ENCODE data around the gene INHBE.
"Not testable (repeated sequence)": the region's sequence is repeated elsewhere in the genome, so short reads cannot be mapped to it uniquely, and the experiment has no call there.

The INHBE gene

DNA sequence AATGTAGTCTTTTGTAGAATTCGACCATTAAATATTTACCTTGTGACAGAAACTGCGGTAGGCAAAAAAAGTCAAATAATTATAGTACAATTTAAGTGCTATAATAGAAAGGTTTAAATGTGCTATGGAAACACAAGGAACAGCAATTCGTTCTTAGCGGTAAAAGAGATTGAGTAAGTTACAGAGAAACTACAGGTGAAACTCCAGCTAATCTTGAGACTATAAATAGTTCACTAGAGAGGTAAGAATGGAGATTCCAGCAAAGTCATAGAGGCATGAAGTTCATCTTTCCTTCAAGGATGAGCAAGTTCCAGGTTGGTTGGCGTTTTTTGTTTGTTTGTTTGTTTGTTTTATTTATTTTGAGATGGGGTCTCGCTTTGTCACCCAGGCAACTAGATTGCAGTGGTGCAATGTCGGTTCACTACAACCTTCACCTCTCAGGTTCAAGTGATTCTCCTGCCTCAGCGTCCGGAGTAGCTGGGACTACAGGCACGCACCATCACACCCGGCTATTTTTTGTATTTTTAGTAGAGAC is 23.4 kb upstream of the INHBE start:
- Mint-ChIP-seq H3K4me1 (ENCODE audit: low read depth) (peaks cover 25% of the 10 kb centered on the region), H3K9me3 (no peaks in the 10 kb centered on the region), H3K27me3 (ENCODE audit: low read depth) (no peaks in the 10 kb centered on the region), H3K4me3 (peak overlapping the region; percentile 86), H3K27ac (peak overlapping the region; percentile 97), H3K36me3 (ENCODE audit: low read depth) (peaks cover 3% of the 10 kb centered on the region)

DNA sequence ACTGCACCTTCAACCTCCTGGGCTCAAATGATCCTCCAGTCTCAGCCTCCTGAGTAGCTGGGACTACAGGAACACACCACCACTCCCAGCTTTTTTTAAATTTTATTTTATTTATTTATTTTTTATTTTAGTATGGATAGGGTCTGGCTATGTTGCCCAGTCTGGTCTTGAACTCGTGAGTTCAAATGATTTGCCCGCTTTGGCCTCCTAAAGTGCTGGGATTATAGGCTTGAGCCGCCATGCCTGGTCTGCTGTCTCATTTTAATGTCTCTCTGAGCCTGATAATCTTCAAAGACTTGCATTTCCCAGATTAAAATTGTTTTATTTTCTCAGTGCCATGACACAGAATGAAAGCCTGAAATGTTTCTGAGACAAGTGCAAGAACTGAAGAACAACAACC is 21.7 kb upstream of the INHBE start:
- no peak overlapping the region for H3K4me3 Mint-ChIP-seq

DNA sequence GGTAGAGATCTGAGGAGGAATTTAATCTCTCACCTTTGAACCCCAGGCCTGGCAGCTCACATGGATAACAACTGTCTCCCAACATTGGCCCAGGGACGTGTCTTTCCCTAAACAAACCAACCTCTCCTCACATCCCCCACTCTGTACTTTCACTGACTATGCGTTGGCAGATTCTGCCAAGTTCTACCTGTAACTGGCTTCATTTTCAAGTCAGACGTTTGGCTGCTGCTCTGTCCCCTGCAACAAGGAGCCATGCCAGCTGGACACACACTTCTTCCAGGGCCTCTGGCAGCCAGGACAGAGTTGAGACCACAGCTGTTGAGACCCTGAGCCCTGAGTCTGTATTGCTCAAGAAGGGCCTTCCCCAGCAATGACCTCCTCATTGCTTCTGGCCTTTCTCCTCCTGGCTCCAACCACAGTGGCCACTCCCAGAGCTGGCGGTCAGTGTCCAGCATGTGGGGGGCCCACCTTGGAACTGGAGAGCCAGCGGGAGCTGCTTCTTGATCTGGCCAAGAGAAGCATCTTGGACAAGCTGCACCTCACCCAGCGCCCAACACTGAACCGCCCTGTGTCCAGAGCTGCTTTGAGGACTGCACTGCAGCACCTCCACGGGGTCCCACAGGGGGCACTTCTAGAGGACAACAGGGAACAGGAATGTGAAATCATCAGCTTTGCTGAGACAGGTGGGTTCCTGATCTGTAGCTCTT is 20.4 kb upstream of the INHBE start, which contains the start of gene INHBC:
Gene INHBC (plus strand): TSS at position 268 of the 707 bp plus-strand sequence. CDS start 103 bp downstream, at position 371.
- peaks cover 6% of the 10 kb centered on the region for H3K27me3 Mint-ChIP-seq (ENCODE audit: low read depth)
- peaks cover 2% of the 10 kb centered on the region for H3K36me3 Mint-ChIP-seq (ENCODE audit: low read depth)
- H3K4me1 Mint-ChIP-seq (ENCODE audit: low read depth) = peaks cover 16% of the 10 kb centered on the region
- H3K4me3 Mint-ChIP-seq = no peak within 1 kb of the TSS
- H3K27ac Mint-ChIP-seq = peak within 1 kb of the TSS; percentile 60
- H3K9me3 Mint-ChIP-seq = no peaks in the 10 kb centered on the region

More for the DNA sequence above, 21.7 kb upstream of the INHBE start:
- H3K4me1 Mint-ChIP-seq (ENCODE audit: low read depth) = peaks cover 22% of the 10 kb centered on the region
- H3K36me3 Mint-ChIP-seq (ENCODE audit: low read depth) = peaks cover 3% of the 10 kb centered on the region
- no peaks in the 10 kb centered on the region for H3K9me3 Mint-ChIP-seq
- no peak overlapping the region for H3K27ac Mint-ChIP-seq
- H3K27me3 Mint-ChIP-seq (ENCODE audit: low read depth) = peaks cover under 1% of the 10 kb centered on the region

DNA sequence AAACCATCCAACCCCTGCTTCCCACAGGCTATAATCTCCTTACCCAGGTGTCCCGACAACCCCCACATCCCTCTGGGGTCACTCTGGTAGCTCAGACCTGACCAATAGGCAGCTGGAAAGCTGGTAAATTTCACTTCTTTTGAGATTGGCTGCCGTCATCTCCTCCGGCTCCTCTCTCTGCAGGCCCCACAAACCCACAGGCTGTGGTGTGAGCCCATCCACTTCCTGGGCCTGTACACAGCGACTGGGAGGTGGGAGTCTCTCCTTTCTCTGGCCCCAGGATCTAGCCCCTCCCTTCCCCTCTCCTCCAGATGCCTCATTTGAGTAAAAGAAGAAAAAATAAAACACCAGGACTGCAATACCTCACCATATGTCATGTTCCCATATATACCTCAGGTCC is 19.8 kb upstream of the INHBE start:
- Mint-ChIP-seq H3K4me1 (ENCODE audit: low read depth) (peaks cover 14% of the 10 kb centered on the region), H3K9me3 (no peaks in the 10 kb centered on the region), H3K4me3 (no peak overlapping the region), H3K27me3 (ENCODE audit: low read depth) (peaks cover 6% of the 10 kb centered on the region), H3K27ac (peak overlapping the region; percentile 60), H3K36me3 (ENCODE audit: low read depth) (no peaks in the 10 kb centered on the region)

DNA sequence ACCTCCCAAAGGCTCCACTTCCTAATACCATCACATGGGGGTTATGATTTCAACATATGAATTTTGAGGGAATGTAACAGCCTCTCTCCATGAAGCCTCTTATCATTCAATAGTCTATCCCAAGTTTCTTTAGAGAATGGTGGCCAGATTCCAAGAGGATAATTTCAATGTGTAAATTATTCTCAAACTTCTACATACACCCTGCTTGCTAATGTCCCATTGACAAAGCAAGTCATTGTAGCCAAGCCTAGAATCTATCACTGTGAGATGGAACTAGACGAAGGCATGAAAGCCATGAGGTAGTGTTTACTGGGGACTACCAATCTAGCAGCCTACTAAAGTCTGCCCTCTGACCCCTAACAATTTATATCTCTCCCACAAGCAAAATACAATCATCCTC is 16.7 kb upstream of the INHBE start:
- no peak overlapping the region for H3K4me3 Mint-ChIP-seq
- peaks cover 17% of the 10 kb centered on the region for H3K27me3 Mint-ChIP-seq (ENCODE audit: low read depth)
- H3K4me1 Mint-ChIP-seq (ENCODE audit: low read depth) = peaks cover 4% of the 10 kb centered on the region
- H3K36me3 Mint-ChIP-seq (ENCODE audit: low read depth) = peaks cover 3% of the 10 kb centered on the region
- no peak overlapping the region for H3K27ac Mint-ChIP-seq
- peaks cover 10% of the 10 kb centered on the region for H3K9me3 Mint-ChIP-seq

DNA sequence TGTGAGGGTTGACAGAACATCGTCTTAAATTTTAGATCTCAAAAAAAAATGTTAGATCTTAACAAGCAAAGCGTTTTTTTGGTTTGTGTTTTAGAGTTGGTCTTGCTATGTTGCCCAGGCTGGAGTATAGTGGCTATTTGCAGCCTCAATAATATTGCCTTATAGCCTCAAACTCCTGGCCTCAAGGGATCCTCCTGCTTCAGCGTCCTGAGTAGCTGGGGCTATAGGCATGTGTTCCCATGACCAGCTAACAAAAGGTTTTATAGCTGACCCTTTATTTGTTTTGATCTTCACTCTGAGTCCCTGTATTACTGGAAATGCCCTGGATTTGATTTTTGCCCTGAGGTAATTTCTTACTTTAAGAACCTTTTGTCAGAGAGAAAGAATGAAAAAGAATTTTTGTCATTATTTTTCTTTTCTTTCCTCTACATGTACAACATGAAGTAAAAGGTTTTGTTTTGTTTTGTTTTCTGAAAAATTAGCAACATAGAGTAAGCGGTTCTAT is 15.3 kb upstream of the INHBE start:
- H3K27me3 Mint-ChIP-seq (ENCODE audit: low read depth) = peaks cover 17% of the 10 kb centered on the region
- H3K27ac Mint-ChIP-seq = no peak overlapping the region
- H3K36me3 Mint-ChIP-seq (ENCODE audit: low read depth) = peaks cover 3% of the 10 kb centered on the region
- peaks cover 10% of the 10 kb centered on the region for H3K9me3 Mint-ChIP-seq
- H3K4me1 Mint-ChIP-seq (ENCODE audit: low read depth) = peaks cover 4% of the 10 kb centered on the region
- H3K4me3 Mint-ChIP-seq = no peak overlapping the region

DNA sequence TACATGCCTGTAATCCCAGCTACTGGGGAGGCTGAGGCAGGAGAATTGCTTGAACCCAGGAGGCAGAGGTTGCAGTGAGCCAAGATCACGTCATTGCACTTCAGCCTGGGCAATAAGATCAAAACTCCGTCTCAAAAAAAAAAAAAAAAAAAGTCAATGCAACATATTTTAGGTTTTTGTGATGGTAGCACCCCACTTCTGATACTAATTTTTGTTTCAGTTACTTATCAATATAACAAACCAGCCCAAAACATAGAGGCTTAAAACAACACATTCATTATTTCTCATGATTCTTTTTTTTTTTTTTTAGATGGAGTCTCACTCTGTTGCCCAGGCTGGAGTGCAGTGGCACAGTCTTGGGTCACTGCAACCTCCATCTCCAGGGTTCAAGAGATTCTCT is 13.7 kb upstream of the INHBE start:
- H3K36me3 Mint-ChIP-seq (ENCODE audit: low read depth); H3K4me1 Mint-ChIP-seq (ENCODE audit: low read depth); H3K27ac Mint-ChIP-seq; H3K4me3 Mint-ChIP-seq: not testable (repeated sequence)
- Mint-ChIP-seq H3K9me3 (peaks cover 10% of the 10 kb centered on the region), H3K27me3 (ENCODE audit: low read depth) (peaks cover 17% of the 10 kb centered on the region)

DNA sequence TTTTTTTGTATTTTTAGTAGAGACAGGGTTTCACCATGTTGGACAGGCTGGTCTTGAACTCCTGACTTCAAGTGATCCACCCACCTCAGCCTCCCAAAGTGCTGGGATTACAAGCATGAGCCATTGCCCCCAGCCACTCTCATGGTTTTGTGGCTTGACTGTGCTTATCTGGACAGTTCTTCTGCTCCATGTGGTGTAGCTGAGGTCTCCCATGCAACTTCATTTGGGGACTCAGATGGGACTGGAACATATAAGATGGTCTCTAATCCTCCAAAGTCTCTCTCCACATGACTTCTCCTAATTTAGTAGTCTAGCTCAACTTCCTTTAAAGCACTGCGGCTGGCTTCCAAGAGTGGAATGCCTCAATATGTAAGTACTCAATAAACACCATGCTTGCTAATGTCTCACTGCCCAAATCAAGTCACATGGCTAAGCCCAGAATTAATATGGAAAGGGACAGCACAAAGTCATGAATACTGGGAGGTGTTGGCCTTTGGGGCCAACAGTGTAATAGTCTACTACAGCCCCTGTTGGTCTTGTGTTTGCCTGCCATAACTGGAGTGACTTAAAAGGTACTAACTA is 13.2 kb upstream of the INHBE start:
- Mint-ChIP-seq H3K9me3 (peaks cover 10% of the 10 kb centered on the region), H3K36me3 (ENCODE audit: low read depth) (peaks cover 3% of the 10 kb centered on the region), H3K27me3 (ENCODE audit: low read depth) (peaks cover 17% of the 10 kb centered on the region), H3K4me3 (no peak overlapping the region), H3K4me1 (ENCODE audit: low read depth) (no peaks in the 10 kb centered on the region), H3K27ac (no peak overlapping the region)

DNA sequence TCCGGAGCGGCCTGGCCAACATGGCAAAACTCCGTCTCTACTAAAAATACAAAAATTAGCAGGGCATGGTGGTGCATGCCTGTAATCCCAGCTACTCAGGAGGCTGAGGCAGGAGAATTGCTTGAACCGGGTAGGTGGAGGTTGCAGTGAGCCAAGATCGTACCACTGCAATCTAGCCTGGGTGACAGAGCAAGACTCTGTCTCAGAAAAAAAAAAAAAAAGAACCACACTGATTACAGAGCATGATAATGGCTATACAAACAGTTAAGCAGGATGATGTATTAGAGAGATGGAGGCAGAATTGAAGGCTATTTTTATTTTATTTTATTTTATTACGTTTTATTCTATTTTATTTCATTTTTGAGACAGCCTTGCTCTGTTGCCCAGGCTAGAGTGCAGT is 10.8 kb upstream of the INHBE start:
- not testable (repeated sequence) for H3K4me1 Mint-ChIP-seq (ENCODE audit: low read depth); H3K27ac Mint-ChIP-seq; H3K36me3 Mint-ChIP-seq (ENCODE audit: low read depth); H3K4me3 Mint-ChIP-seq
- Mint-ChIP-seq H3K9me3 (peaks cover 10% of the 10 kb centered on the region), H3K27me3 (ENCODE audit: low read depth) (peaks cover 11% of the 10 kb centered on the region)

DNA sequence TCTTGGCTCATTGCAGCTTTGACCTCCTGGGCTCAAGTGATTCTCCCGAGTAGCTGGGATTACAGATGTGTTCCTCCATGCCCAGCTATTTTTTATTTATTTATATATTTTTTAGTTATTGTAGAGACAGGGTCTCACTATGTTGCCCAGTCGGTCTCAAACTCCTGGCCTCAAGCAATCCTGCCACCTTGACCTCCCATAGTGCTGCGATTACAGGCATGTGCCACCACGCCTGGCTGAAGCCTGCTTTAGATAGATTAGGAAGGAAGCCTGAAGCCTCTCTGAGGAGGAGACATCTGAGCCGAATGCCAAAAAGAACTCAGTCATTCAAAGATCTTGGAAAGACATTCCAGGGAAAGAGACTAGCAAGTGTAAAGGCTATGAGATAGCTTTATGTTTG is 10.4 kb upstream of the INHBE start:
- Mint-ChIP-seq H3K4me1 (ENCODE audit: low read depth) (no peaks in the 10 kb centered on the region), H3K27me3 (ENCODE audit: low read depth) (peaks cover 11% of the 10 kb centered on the region), H3K36me3 (ENCODE audit: low read depth) (peaks cover 3% of the 10 kb centered on the region), H3K9me3 (peaks cover 10% of the 10 kb centered on the region), H3K4me3 (no peak overlapping the region), H3K27ac (no peak overlapping the region)

DNA sequence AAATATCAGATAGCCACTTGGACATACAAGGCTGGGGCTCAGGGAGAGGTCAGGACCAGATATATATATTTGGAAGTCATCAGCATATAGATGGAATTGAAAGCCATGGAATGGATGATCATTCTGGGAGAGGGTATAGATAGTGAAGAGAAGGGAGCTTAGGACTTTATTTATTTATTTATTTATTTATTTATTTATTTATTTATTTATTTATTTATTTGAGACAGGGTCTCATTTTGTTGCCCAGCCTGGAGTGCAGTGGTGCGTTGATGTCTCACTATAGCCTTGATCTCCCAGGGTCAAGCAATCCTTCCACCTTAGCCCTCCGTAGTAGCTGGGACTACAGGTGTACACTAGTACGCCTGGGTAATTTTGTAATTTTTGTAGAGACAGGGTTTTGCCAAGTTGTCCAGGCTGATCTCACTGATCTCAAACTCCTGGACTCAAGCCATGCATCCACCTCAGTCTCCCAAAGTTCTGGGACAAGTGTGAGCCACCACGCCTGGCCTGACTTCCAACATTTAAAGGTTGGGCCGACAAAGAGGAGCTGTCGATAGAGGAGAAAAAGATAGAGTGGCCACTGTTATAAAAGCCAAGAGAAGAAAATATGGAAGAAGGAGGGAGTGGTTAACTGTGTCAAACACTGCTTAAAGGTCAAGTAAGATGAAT is 8.7 kb upstream of the INHBE start:
- H3K36me3 Mint-ChIP-seq (ENCODE audit: low read depth) = no peaks in the 10 kb centered on the region
- peaks cover 6% of the 10 kb centered on the region for H3K9me3 Mint-ChIP-seq
- no peaks in the 10 kb centered on the region for H3K4me1 Mint-ChIP-seq (ENCODE audit: low read depth)
- no peak overlapping the region for H3K4me3 Mint-ChIP-seq
- H3K27ac Mint-ChIP-seq = no peak overlapping the region
- H3K27me3 Mint-ChIP-seq (ENCODE audit: low read depth) = peaks cover 6% of the 10 kb centered on the region

DNA sequence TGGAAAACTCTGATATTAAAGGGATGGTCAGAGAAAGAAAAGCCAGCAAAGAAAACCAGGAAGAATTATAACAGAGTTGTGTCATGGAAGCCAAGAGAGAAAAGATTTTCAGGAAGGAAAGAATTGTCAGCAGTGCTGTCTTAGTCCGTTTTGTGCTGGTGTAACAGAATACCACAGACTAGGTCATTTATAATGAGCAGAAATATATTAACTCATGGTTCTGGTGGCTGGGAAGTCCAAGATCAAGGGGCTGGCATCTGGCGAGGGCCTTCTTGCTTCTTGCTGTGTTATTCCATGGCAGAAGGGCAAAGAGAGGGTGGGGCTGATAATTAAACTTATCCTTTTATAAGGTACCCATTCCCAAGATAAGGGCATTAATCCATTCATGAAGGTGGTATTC is 6.4 kb upstream of the INHBE start:
- no peaks in the 10 kb centered on the region for H3K4me1 Mint-ChIP-seq (ENCODE audit: low read depth)
- H3K4me3 Mint-ChIP-seq = no peak overlapping the region
- H3K27ac Mint-ChIP-seq = no peak overlapping the region
- H3K36me3 Mint-ChIP-seq (ENCODE audit: low read depth) = no peaks in the 10 kb centered on the region
- no peaks in the 10 kb centered on the region for H3K9me3 Mint-ChIP-seq
- H3K27me3 Mint-ChIP-seq (ENCODE audit: low read depth) = no peaks in the 10 kb centered on the region

DNA sequence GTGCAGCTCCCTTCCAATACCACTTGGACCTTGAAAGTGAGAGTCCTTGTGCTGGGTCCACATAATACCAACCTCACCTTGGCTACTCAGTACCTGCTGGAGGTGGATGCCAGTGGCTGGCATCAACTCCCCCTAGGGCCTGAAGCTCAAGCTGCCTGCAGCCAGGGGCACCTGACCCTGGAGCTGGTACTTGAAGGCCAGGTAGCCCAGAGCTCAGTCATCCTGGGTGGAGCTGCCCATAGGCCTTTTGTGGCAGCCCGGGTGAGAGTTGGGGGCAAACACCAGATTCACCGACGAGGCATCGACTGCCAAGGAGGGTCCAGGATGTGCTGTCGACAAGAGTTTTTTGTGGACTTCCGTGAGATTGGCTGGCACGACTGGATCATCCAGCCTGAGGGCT is 5.7 kb upstream of the INHBE start:
- no peaks in the 10 kb centered on the region for H3K27me3 Mint-ChIP-seq (ENCODE audit: low read depth)
- H3K27ac Mint-ChIP-seq = no peak overlapping the region
- H3K4me3 Mint-ChIP-seq = no peak overlapping the region

DNA sequence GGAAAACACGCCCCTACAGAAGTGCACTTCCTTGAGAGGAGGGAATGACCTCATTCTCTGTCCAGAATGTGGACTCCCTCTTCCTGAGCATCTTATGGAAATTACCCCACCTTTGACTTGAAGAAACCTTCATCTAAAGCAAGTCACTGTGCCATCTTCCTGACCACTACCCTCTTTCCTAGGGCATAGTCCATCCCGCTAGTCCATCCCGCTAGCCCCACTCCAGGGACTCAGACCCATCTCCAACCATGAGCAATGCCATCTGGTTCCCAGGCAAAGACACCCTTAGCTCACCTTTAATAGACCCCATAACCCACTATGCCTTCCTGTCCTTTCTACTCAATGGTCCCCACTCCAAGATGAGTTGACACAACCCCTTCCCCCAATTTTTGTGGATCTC is 5.0 kb upstream of the INHBE start:
- H3K4me3 Mint-ChIP-seq = no peak overlapping the region
- H3K27ac Mint-ChIP-seq = no peak overlapping the region
- H3K4me1 Mint-ChIP-seq (ENCODE audit: low read depth) = no peaks in the 10 kb centered on the region
- no peaks in the 10 kb centered on the region for H3K9me3 Mint-ChIP-seq
- no peaks in the 10 kb centered on the region for H3K27me3 Mint-ChIP-seq (ENCODE audit: low read depth)
- H3K36me3 Mint-ChIP-seq (ENCODE audit: low read depth) = no peaks in the 10 kb centered on the region

More for the DNA sequence above, 5.7 kb upstream of the INHBE start:
- no peaks in the 10 kb centered on the region for H3K36me3 Mint-ChIP-seq (ENCODE audit: low read depth)
- no peaks in the 10 kb centered on the region for H3K9me3 Mint-ChIP-seq
- no peaks in the 10 kb centered on the region for H3K4me1 Mint-ChIP-seq (ENCODE audit: low read depth)

Data from T-helper 1 cell treated with Interleukin-12 subunit alpha and Interleukin-12 subunit beta and Interleukin-4 antibody, amounts not matched to agents 30 μg/mL and 1 μg/mL, for 36 hours (primary cell).